HepG2 (cell line): Measurements from ENCODE around the gene KLK11. TPM values are rescaled to one million over a fixed set of nuclear protein-coding genes. Genes with fewer than 3 reads are reported as not detected.

Experiments
- ATAC-seq: fragments of 200-7000 bp; cut with Tn5 transposase; 3 replicates; pipeline ENCODE4 v1.9.1; 2020; ENCODE audit warnings: mild to moderate bottlenecking, moderate library complexity
- BruUV-seq: library from RNA; stranded (reverse); fragments of 400-500 nt; replicated peaks from 2 replicates; lab custom pipeline; 2021; lab: Mats Ljungman, UMichigan
- CTCF ChIA-PET: fragments of 300-600 bp; formaldehyde crosslinking; extraction: SDS; loops from one replicate; lab custom pipeline; 2021; ENCODE audit warnings: low total read pairs, inconsistent platforms, low intra/inter-chr PET ratio; lab: Yijun Ruan, JAX
- POLR2A ChIA-PET: fragments of 350-600 bp; sonication (Branson Sonifier 250); formaldehyde crosslinking; loops from one replicate; lab custom pipeline; 2020; ENCODE audit warnings: antibody characterized with exemption, inconsistent platforms; lab: Yijun Ruan, JAX
- DNase-seq: peaks from one replicate; pipeline ENCODE4 v3.0.0-alpha.2; 2015; ENCODE audit warnings: low spot score
- FAIRE-seq: peaks from 3 replicates; lab custom pipeline; 2011; peaks lifted over from hg19 to GRCh38; lab: Jason Lieb, UNC
- H2AFZ ChIP-seq: one replicate; pipeline ENCODE4 v1.6.1; 2011; ENCODE audit warnings: low read length, inconsistent platforms
- H3K27ac ChIP-seq: fragments of 300-600 bp; 3 replicates; pipeline ENCODE4 v1.8.0; 2011; ENCODE audit warnings: mixed run types, mild to moderate bottlenecking, mixed read lengths, low read length, inconsistent platforms; ENCODE audit not compliant: insufficient read depth; ENCODE audit errors: extremely low read length
- H3K27me3 ChIP-seq, 2 experiments: fragments of 200-600 bp in 1 of 2; 2 replicates in 1 of 2; 3 replicates in 1 of 2; pipeline versions ENCODE4 v1.6.0 to v1.8.0; 2011; ENCODE audit warnings: low read length in 2 of 2, mild to moderate bottlenecking in 2 of 2, moderate library complexity in 2 of 2, inconsistent platforms in 1 of 2; ENCODE audit not compliant: insufficient read depth in 2 of 2, control insufficient read depth in 1 of 2
- H3K36me3 ChIP-seq, 2 experiments: fragments of 200-600 bp in 1 of 2; replicated peaks in 1 of 2; 2 replicates in 1 of 2; 3 replicates in 1 of 2; pipeline versions ENCODE4 v1.5.1 to v1.8.0; 2011; ENCODE audit warnings: low read length in 2 of 2, inconsistent platforms in 1 of 2; ENCODE audit not compliant: insufficient read depth in 2 of 2, control insufficient read depth in 1 of 2
- H3K4me1 ChIP-seq: 2 replicates; pipeline ENCODE4 v1.5.1; 2012; ENCODE audit warnings: low read length, inconsistent platforms; ENCODE audit not compliant: insufficient read depth
- H3K4me2 ChIP-seq: 2 replicates; pipeline ENCODE4 v1.6.0; 2011; ENCODE audit warnings: low read depth, low read length, inconsistent platforms
- H3K4me3 ChIP-seq, 3 experiments: fragments of 200-600 bp in 1 of 3; sonication (generic), shearing (Covaris generic) in 1 of 3; replicated peaks in 1 of 3; 2 replicates each; pipeline ENCODE4 v1.5.1; 2011 to 2016; ENCODE audit warnings: low read length in 3 of 3, inconsistent platforms in 2 of 3, low read depth in 2 of 3, mild to moderate bottlenecking in 2 of 3, control low read depth in 1 of 3, mixed read lengths in 1 of 3; ENCODE audit not compliant: insufficient read depth in 1 of 3
- H3K79me2 ChIP-seq: one replicate; pipeline ENCODE4 v1.6.1; 2011; ENCODE audit warnings: low read length, inconsistent platforms; ENCODE audit not compliant: insufficient read depth
- H3K9ac ChIP-seq: 2 replicates; pipeline ENCODE4 v1.6.0; 2011; ENCODE audit warnings: mild to moderate bottlenecking, low read depth, low read length, inconsistent platforms; ENCODE audit not compliant: insufficient read depth
- H3K9me3 ChIP-seq: 2 replicates; pipeline ENCODE4 v1.5.1; 2012; ENCODE audit warnings: mild to moderate bottlenecking, low read length
- H4K20me1 ChIP-seq: 2 replicates; pipeline ENCODE4 v1.6.0; 2011; ENCODE audit warnings: inconsistent platforms, mild to moderate bottlenecking, low read length, moderate library complexity; ENCODE audit not compliant: insufficient read depth
- HDAC6 ChIP-seq: fragments of 200-600 bp; sonication (generic); IDR thresholded peaks from 2 replicates; pipeline ENCODE4 v1.7.0; 2017; ENCODE audit warnings: mild to moderate bottlenecking, antibody characterized with exemption, low read length, low read depth
- HMGA1 ChIP-seq: sonication (generic); formaldehyde crosslinking; conservative IDR thresholded peaks from 2 replicates; pipeline ENCODE4 v1.4.0; 2020; ENCODE audit warnings: missing genetic modification reagents
- KMT2B ChIP-seq: IDR thresholded peaks from 2 replicates; pipeline ENCODE4 v1.6.1; 2016; ENCODE audit warnings: missing genetic modification reagents, missing compliant biosample characterization
- PCBP2 ChIP-seq: fragments of 200-400 bp; formaldehyde crosslinking; optimal IDR thresholded peaks from 2 replicates; pipeline ENCODE3; 2018; ENCODE audit warnings: low read length, low read depth; ENCODE audit not compliant: poor library complexity, severe bottlenecking
- YEATS2 ChIP-seq: sonication (generic); formaldehyde crosslinking; IDR thresholded peaks from 2 replicates; pipeline ENCODE4 v1.4.0; 2020; ENCODE audit warnings: missing genetic modification reagents, borderline replicate concordance
- ZBTB8A ChIP-seq: sonication (generic); formaldehyde crosslinking; IDR thresholded peaks from 2 replicates; pipeline ENCODE4 v1.4.0; 2020; ENCODE audit warnings: mild to moderate bottlenecking, low read depth, missing genetic modification reagents, borderline replicate concordance
- ZFP82 ChIP-seq: sonication (generic); formaldehyde crosslinking; IDR thresholded peaks from 2 replicates; pipeline ENCODE4 v1.5.1; 2020; ENCODE audit warnings: mild to moderate bottlenecking, missing genetic modification reagents, borderline replicate concordance
- ZNF44 ChIP-seq: sonication (generic); formaldehyde crosslinking; IDR thresholded peaks from 2 replicates; pipeline ENCODE4 v1.5.1; 2020; ENCODE audit warnings: mild to moderate bottlenecking, missing genetic modification reagents
- ZNF883 ChIP-seq: sonication (generic); formaldehyde crosslinking; IDR thresholded peaks from 2 replicates; pipeline ENCODE4 v1.5.1; 2020; ENCODE audit warnings: mild to moderate bottlenecking, missing genetic modification reagents; ENCODE audit errors: not compliant biosample characterization
- WGBS: methylation state at CpG from one replicate; pipeline ENCODE4 v1.1.6; 2017; ENCODE audit warnings: low lambda C conversion rate; 5-methylcytosine and 5-hydroxymethylcytosine counted together
- in situ Hi-C: cut with HindIII; loops from 2 replicates; pipeline ENCODE4 v1.10.0; 2017; ENCODE audit warnings: low pct_unique_long_range_greater_than_20kb; ENCODE audit not compliant: extremely low pct_ligation_motif_present
- intact Hi-C: fragments of 100-400 bp; cut with micrococcal nuclease; formaldehyde crosslinking; loops from one replicate; pipeline ENCODE4 v1.10.0; 2022; ENCODE audit not compliant: unreplicated experiment
- polyA plus RNA-seq, 8 experiments: library from polyadenylated mRNA; depleted of rRNA in 3 of 8; stranded (reverse) in 7 of 8; unstranded in 1 of 8; fragments of >200 nt; fragmentation: Illumina TruSeq in 4 of 8; extraction: Trizol in 4 of 8; gene quantifications; 2 replicates each; pipeline versions ENCODE4 v1.2.1 to v1.2.3, GENCODE V29; 2011 to 2016; ENCODE audit warnings: low read depth in 4 of 8, missing spikeins in 1 of 8, mixed read lengths in 1 of 8; ENCODE audit not compliant: insufficient read depth in 1 of 8
- total RNA-seq, 5 experiments: library from RNA; depleted of rRNA; stranded (reverse); fragments of >200 nt; fragmentation: Illumina TruSeq; extraction: Trizol; gene quantifications; 2 replicates each; pipeline ENCODE4 v1.2.3, GENCODE V29; 2016; ENCODE audit warnings: low read depth in 1 of 5
- TF ChIP-seq, protein P1 (sequence below): sonication (generic); formaldehyde crosslinking; IDR thresholded peaks from 2 replicates; pipeline ENCODE4 v1.4.0; 2020; ENCODE audit warnings: missing genetic modification reagents, mild to moderate bottlenecking, borderline replicate concordance
- TF ChIP-seq, protein P2 (sequence below): sonication (generic); formaldehyde crosslinking; IDR thresholded peaks from 2 replicates; pipeline ENCODE4 v1.8.0; 2022; ENCODE audit warnings: low read depth, missing genetic modification reagents
- TF ChIP-seq, protein P3 (sequence below): sonication (generic); formaldehyde crosslinking; IDR thresholded peaks from 2 replicates; pipeline ENCODE4 v1.4.0; 2020; ENCODE audit warnings: missing genetic modification reagents
- TF ChIP-seq, protein P4 (sequence below): sonication (generic); formaldehyde crosslinking; conservative IDR thresholded peaks from 2 replicates; pipeline ENCODE4 v1.4.0; 2020; ENCODE audit warnings: missing genetic modification reagents

The KLK11 gene
- total and polyA plus RNA-seq, 2 of the 13 experiments (the other 11 are each of a cell fraction or from before 2014, with no cell fraction given) = not detected

DNA sequence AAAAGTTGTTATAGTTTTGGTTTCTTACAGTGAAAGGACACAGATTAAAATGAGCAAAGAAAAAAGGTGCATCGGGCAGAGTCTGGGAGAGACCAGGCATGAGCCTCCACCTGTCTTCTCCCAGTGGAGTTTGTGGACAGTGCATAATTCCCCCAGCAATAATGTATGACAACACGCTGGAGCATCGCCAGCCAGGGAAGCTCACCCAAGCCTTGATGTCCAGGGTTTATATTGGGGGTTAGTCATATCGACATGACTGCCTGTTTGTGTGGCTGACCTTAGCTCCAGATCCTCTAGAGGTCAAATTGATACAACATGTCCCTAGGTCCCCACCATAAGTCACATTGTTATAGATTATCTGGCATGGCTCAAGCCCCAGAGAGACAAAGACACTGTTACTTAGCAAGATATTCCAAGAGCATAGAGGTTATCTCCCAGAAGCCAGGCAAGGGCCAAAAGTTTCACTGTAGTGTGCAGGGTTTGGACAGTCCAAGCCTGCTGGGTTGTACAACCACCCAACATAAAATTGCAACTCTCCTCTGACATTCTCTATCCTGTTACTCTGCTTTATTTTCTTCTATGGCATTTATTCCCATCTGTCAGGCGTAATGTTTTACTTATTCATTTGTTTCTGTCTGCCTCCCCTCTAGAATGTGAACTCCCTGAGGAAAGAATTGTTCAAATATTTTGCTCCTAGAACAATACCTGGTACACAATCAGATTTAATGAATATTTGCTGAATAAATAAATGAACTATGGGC is 44.1 kb upstream of the KLK11 start:
- no peaks in the 10 kb centered on the region for H4K20me1 ChIP-seq
- H2AFZ ChIP-seq = no peak overlapping the region
- DNase-seq (no peak), ATAC-seq (no peak), FAIRE-seq (no peak)
- intact Hi-C loops (no loop called here), in situ Hi-C loops (no loop called here)
- H3K79me2 ChIP-seq = no peaks in the 10 kb centered on the region
- H3K9ac ChIP-seq = no peak overlapping the region
- no peaks in the 10 kb centered on the region for H3K4me1 ChIP-seq
- H3K27ac ChIP-seq = no peak overlapping the region
- 19% methylated on average over 3 of the region's 5 CpGs for WGBS
- H3K27me3 ChIP-seq = peaks cover 0 to 3% of the 10 kb centered on the region in 2 experiments; a peak in 2 of 5 replicates
- no peaks in the 10 kb centered on the region for H3K36me3 ChIP-seq
- CTCF ChIA-PET = no interaction called here
- peaks cover 11% of the 10 kb centered on the region; the same call in 1 of the 2 replicates for H3K9me3 ChIP-seq
- POLR2A ChIA-PET = no interaction called here
- TF ChIP-seq, protein P1, sequence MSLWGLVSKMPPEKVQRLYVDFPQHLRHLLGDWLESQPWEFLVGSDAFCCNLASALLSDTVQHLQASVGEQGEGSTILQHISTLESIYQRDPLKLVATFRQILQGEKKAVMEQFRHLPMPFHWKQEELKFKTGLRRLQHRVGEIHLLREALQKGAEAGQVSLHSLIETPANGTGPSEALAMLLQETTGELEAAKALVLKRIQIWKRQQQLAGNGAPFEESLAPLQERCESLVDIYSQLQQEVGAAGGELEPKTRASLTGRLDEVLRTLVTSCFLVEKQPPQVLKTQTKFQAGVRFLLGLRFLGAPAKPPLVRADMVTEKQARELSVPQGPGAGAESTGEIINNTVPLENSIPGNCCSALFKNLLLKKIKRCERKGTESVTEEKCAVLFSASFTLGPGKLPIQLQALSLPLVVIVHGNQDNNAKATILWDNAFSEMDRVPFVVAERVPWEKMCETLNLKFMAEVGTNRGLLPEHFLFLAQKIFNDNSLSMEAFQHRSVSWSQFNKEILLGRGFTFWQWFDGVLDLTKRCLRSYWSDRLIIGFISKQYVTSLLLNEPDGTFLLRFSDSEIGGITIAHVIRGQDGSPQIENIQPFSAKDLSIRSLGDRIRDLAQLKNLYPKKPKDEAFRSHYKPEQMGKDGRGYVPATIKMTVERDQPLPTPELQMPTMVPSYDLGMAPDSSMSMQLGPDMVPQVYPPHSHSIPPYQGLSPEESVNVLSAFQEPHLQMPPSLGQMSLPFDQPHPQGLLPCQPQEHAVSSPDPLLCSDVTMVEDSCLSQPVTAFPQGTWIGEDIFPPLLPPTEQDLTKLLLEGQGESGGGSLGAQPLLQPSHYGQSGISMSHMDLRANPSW = no peak
- no peak for TF ChIP-seq YEATS2
- TF ChIP-seq, protein P2, sequence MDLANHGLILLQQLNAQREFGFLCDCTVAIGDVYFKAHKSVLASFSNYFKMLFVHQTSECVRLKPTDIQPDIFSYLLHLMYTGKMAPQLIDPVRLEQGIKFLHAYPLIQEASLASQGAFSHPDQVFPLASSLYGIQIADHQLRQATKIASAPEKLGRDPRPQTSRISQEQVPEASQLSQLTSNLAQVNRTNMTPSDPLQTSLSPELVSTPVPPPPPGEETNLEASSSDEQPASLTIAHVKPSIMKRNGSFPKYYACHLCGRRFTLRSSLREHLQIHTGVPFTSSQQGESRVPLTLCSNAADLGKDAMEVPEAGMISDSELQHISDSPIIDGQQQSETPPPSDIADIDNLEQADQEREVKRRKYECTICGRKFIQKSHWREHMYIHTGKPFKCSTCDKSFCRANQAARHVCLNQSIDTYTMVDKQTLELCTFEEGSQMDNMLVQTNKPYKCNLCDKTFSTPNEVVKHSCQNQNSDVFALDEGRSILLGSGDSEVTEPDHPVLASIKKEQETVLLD = no peak
- TF ChIP-seq, protein P3, sequence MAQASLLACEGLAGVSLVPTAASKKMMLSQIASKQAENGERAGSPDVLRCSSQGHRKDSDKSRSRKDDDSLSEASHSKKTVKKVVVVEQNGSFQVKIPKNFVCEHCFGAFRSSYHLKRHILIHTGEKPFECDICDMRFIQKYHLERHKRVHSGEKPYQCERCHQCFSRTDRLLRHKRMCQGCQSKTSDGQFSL (CRISPR knock-in tag) = no peak
- no peak for TF ChIP-seq ZFP82 (CRISPR knock-in tag)
- no peak for TF ChIP-seq HMGA1 (CRISPR knock-in tag)
- TF ChIP-seq ZBTB8A (CRISPR knock-in tag) = no peak
- no peak for TF ChIP-seq ZNF883 (CRISPR knock-in tag)
- no peak for TF ChIP-seq ZNF44 (CRISPR knock-in tag)
- TF ChIP-seq KMT2B (CRISPR knock-in tag) = no peak
- TF ChIP-seq PCBP2 = no peak
- TF ChIP-seq, protein P4, sequence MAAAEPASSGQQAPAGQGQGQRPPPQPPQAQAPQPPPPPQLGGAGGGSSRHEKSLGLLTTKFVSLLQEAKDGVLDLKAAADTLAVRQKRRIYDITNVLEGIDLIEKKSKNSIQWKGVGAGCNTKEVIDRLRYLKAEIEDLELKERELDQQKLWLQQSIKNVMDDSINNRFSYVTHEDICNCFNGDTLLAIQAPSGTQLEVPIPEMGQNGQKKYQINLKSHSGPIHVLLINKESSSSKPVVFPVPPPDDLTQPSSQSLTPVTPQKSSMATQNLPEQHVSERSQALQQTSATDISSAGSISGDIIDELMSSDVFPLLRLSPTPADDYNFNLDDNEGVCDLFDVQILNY (CRISPR knock-in tag) = no peak
- TF ChIP-seq HDAC6 = no peak
- BruUV-seq = no TSS peak
- no peak overlapping the region for H3K4me3 ChIP-seq
- no peak overlapping the region for H3K4me2 ChIP-seq
